Measurements from ENCODE around the gene PTPRF. TPM values are rescaled to one million over a fixed set of nuclear protein-coding genes. Genes with fewer than 3 reads are reported as not detected.

PTPRF gene
- total and polyA plus RNA-seq, 4 experiments from 2014 or later, result not detected

GRCh38 chr1:43542527-43543458, 12.1 kb downstream of the PTPRF start:
- Histone ChIP-seq H3K4me1 (ENCODE audit: insufficient read depth, low read length) (no peaks in the 10 kb centered on the region), H3K36me3 (ENCODE audit: insufficient read depth, low read length) (no peaks in the 10 kb centered on the region), H3K9me3 (ENCODE audit: control insufficient read depth in 1 of 2, low read length in 2 of 2) (no peaks in the 10 kb centered on the region), H3K27me3 (ENCODE audit: insufficient read depth, low read length) (no peaks in the 10 kb centered on the region), H3K27ac (ENCODE audit: low read depth, low read length) (no peak overlapping the region), H3K4me3 (ENCODE audit: low read length in 2 of 2) (no peak overlapping the region)
- no peak overlapping the region for H3K4me3 Mint-ChIP-seq
- no peaks in the 10 kb centered on the region for H3K36me3 Mint-ChIP-seq
- peaks cover 0 to 10% of the 10 kb centered on the region in 2 donors for H3K27me3 Mint-ChIP-seq
- CTCF ChIA-PET (ENCODE audit: partially characterized antibody), result interaction anchor here (1.0 kb wide), 1 partner anchor 13 kb away, joined by 3 read pairs; no protein-coding TSS in a partner anchor
- no peak for DNase-seq
- no peak overlapping the region for H3K27ac Mint-ChIP-seq
- no peaks in the 10 kb centered on the region for H3K9me3 Mint-ChIP-seq
- H3K4me1 Mint-ChIP-seq, result peaks cover 0 to 2% (median 0%) of the 10 kb centered on the region in 4 donors
- intact Hi-C loops (cut with micrococcal nuclease), result no loop called here
- POLR2A ChIA-PET (ENCODE audit: partially characterized antibody), result interaction anchor here (0.6 kb wide), 1 partner anchor 1499 kb away, joined by 3 read pairs; no protein-coding TSS in a partner anchor

GRCh38 chr1:43543567-43543966, 12.9 kb downstream of the PTPRF start:
- H3K4me3 ChIP-seq (ENCODE audit: low read length in 2 of 2), result no peak overlapping the region
- no peaks in the 10 kb centered on the region for H3K9me3 Mint-ChIP-seq
- CTCF ChIA-PET (ENCODE audit: partially characterized antibody), result no interaction called here
- no peaks in the 10 kb centered on the region for H3K4me1 Mint-ChIP-seq
- H3K36me3 Mint-ChIP-seq, result no peaks in the 10 kb centered on the region
- no peak for DNase-seq
- no peaks in the 10 kb centered on the region for H3K27me3 ChIP-seq (ENCODE audit: insufficient read depth, low read length)
- H3K4me1 ChIP-seq (ENCODE audit: insufficient read depth, low read length), result no peaks in the 10 kb centered on the region
- intact Hi-C loops (cut with micrococcal nuclease), result no loop called here
- H3K27ac ChIP-seq (ENCODE audit: low read depth, low read length), result no peak overlapping the region
- POLR2A ChIA-PET (ENCODE audit: partially characterized antibody), result no interaction called here
- no peak overlapping the region for H3K4me3 Mint-ChIP-seq
- H3K36me3 ChIP-seq (ENCODE audit: insufficient read depth, low read length), result no peaks in the 10 kb centered on the region
- no peak overlapping the region for H3K27ac Mint-ChIP-seq
- peaks cover 0 to 11% of the 10 kb centered on the region in 2 donors for H3K27me3 Mint-ChIP-seq
- H3K9me3 ChIP-seq (ENCODE audit: control insufficient read depth in 1 of 2, low read length in 2 of 2), result no peaks in the 10 kb centered on the region

GRCh38 chr1:43545339-43545694, 14.6 kb downstream of the PTPRF start:
- Histone ChIP-seq H3K36me3 (ENCODE audit: insufficient read depth, low read length) (no peaks in the 10 kb centered on the region), H3K27me3 (ENCODE audit: insufficient read depth, low read length) (no peaks in the 10 kb centered on the region), H3K27ac (ENCODE audit: low read depth, low read length) (no peak overlapping the region), H3K9me3 (ENCODE audit: control insufficient read depth in 1 of 2, low read length in 2 of 2) (no peaks in the 10 kb centered on the region), H3K4me3 (ENCODE audit: low read length in 2 of 2) (no peak overlapping the region), H3K4me1 (ENCODE audit: insufficient read depth, low read length) (peaks cover under 1% of the 10 kb centered on the region)
- H3K9me3 Mint-ChIP-seq, result no peaks in the 10 kb centered on the region
- ChIA-PET CTCF (ENCODE audit: partially characterized antibody) (no interaction called here), POLR2A (ENCODE audit: partially characterized antibody) (no interaction called here)
- intact Hi-C loops (cut with micrococcal nuclease), result no loop called here
- no peak overlapping the region for H3K4me3 Mint-ChIP-seq
- H3K27me3 Mint-ChIP-seq, result peaks cover 0 to 9% of the 10 kb centered on the region in 2 donors
- H3K4me1 Mint-ChIP-seq, result peaks cover under 1 to 3% (median 2%) of the 10 kb centered on the region in 4 donors
- DNase-seq, result no peak
- H3K36me3 Mint-ChIP-seq, result no peaks in the 10 kb centered on the region
- no peak overlapping the region for H3K27ac Mint-ChIP-seq

- DNase-seq, result no peak
- POLR2A ChIA-PET (ENCODE audit: partially characterized antibody), result no interaction called here
Measured at GRCh38 chr1:43545695-43546387, 15.2 kb downstream of the PTPRF start.

GRCh38 chr1:43546388-43547100, 15.9 kb downstream of the PTPRF start:
- POLR2A ChIA-PET (ENCODE audit: partially characterized antibody), result no interaction called here
- Mint-ChIP-seq H3K36me3 (no peaks in the 10 kb centered on the region), H3K27me3 (peaks cover 2 to 18% of the 10 kb centered on the region in 2 donors), H3K9me3 (no peaks in the 10 kb centered on the region), H3K27ac (no peak overlapping the region), H3K4me1 (peaks cover 4 to 9% (median 5%) of the 10 kb centered on the region in 4 donors), H3K4me3 (no peak overlapping the region)
- CTCF ChIA-PET (ENCODE audit: partially characterized antibody), result interaction anchor here (0.6 kb wide), 1 partner anchor 502 kb away, joined by 4 read pairs; no protein-coding TSS in a partner anchor
- no peak overlapping the region for H3K27ac ChIP-seq (ENCODE audit: low read depth, low read length)
- no peaks in the 10 kb centered on the region for H3K9me3 ChIP-seq (ENCODE audit: control insufficient read depth in 1 of 2, low read length in 2 of 2)
- H3K27me3 ChIP-seq (ENCODE audit: insufficient read depth, low read length), result no peaks in the 10 kb centered on the region
- intact Hi-C loops (cut with micrococcal nuclease), result no loop called here
- DNase-seq, result no peak
- H3K4me3 ChIP-seq (ENCODE audit: low read length in 2 of 2), result no peak overlapping the region
- peaks cover 4% of the 10 kb centered on the region for H3K4me1 ChIP-seq (ENCODE audit: insufficient read depth, low read length)
- H3K36me3 ChIP-seq (ENCODE audit: insufficient read depth, low read length), result no peaks in the 10 kb centered on the region

More at GRCh38 chr1:43545695-43546387, 15.2 kb downstream of the PTPRF start:
- Histone ChIP-seq H3K9me3 (ENCODE audit: control insufficient read depth in 1 of 2, low read length in 2 of 2) (no peaks in the 10 kb centered on the region), H3K4me3 (ENCODE audit: low read length in 2 of 2) (no peak overlapping the region), H3K36me3 (ENCODE audit: insufficient read depth, low read length) (no peaks in the 10 kb centered on the region), H3K4me1 (ENCODE audit: insufficient read depth, low read length) (peaks cover 4% of the 10 kb centered on the region), H3K27ac (ENCODE audit: low read depth, low read length) (no peak overlapping the region), H3K27me3 (ENCODE audit: insufficient read depth, low read length) (no peaks in the 10 kb centered on the region)
- intact Hi-C loops (cut with micrococcal nuclease), result no loop called here
- CTCF ChIA-PET (ENCODE audit: partially characterized antibody), result interaction anchor here (0.6 kb wide), 1 partner anchor 502 kb away, joined by 4 read pairs; no protein-coding TSS in a partner anchor
- no peaks in the 10 kb centered on the region for H3K36me3 Mint-ChIP-seq
- H3K4me3 Mint-ChIP-seq, result no peak overlapping the region
- peaks cover 4 to 6% (median 5%) of the 10 kb centered on the region in 4 donors for H3K4me1 Mint-ChIP-seq
- H3K27ac Mint-ChIP-seq, result no peak overlapping the region
- no peaks in the 10 kb centered on the region for H3K9me3 Mint-ChIP-seq
- H3K27me3 Mint-ChIP-seq, result peaks cover 2 to 14% of the 10 kb centered on the region in 2 donors

- no peaks in the 10 kb centered on the region for H3K9me3 ChIP-seq (ENCODE audit: control insufficient read depth in 1 of 2, low read length in 2 of 2)
- H3K36me3 ChIP-seq (ENCODE audit: insufficient read depth, low read length), result no peaks in the 10 kb centered on the region
- H3K36me3 Mint-ChIP-seq, result no peaks in the 10 kb centered on the region
- H3K4me1 Mint-ChIP-seq, result peaks cover 4 to 9% (median 5%) of the 10 kb centered on the region in 4 donors
- peaks cover 4% of the 10 kb centered on the region for H3K4me1 ChIP-seq (ENCODE audit: insufficient read depth, low read length)
- peaks cover 2 to 18% of the 10 kb centered on the region in 2 donors for H3K27me3 Mint-ChIP-seq
- CTCF ChIA-PET (ENCODE audit: partially characterized antibody), result no interaction called here
- H3K27ac Mint-ChIP-seq, result no peak overlapping the region
- DNase-seq, result no peak
- no peak overlapping the region for H3K27ac ChIP-seq (ENCODE audit: low read depth, low read length)
- H3K9me3 Mint-ChIP-seq, result no peaks in the 10 kb centered on the region
- intact Hi-C loops (cut with micrococcal nuclease), result no loop called here
- no peak overlapping the region for H3K4me3 Mint-ChIP-seq
- POLR2A ChIA-PET (ENCODE audit: partially characterized antibody), result no interaction called here
- no peak overlapping the region for H3K4me3 ChIP-seq (ENCODE audit: low read length in 2 of 2)
- no peaks in the 10 kb centered on the region for H3K27me3 ChIP-seq (ENCODE audit: insufficient read depth, low read length)
Measured at GRCh38 chr1:43547538-43548072, 16.9 kb downstream of the PTPRF start.

All from CD4-positive, alpha-beta memory T cell (primary cell).